Smooth muscle cell (in vitro differentiated cells): ENCODE data around the gene AICDA. TPM values are rescaled to one million over a fixed set of nuclear protein-coding genes. Genes with fewer than 3 reads are reported as not detected.

Experiments used
- DNase-seq: peaks from one replicate; lab custom pipeline; 2025; ENCODE audit not compliant: unreplicated experiment; lab: John Stamatoyannopoulos, UW
- H2AFZ ChIP-seq: fragments of 200-600 bp; sonication (generic); 2 replicates; pipeline ENCODE4 v1.6.0; 2016; ENCODE audit warnings: antibody characterized with exemption, low read depth, mild to moderate bottlenecking
- H3F3A ChIP-seq: fragments of 200-600 bp; sonication (generic); 2 replicates; pipeline ENCODE4 v1.6.0; 2017; ENCODE audit warnings: antibody characterized with exemption, low read depth
- H3K27ac ChIP-seq: fragments of 200-600 bp; sonication (generic); 2 replicates; pipeline ENCODE4 v1.5.1; 2016; ENCODE audit warnings: low read depth, mild to moderate bottlenecking
- H3K27me3 ChIP-seq: fragments of 200-600 bp; sonication (generic); 2 replicates; pipeline ENCODE4 v1.6.1; 2016; ENCODE audit warnings: low read depth, mild to moderate bottlenecking
- H3K36me3 ChIP-seq: fragments of 200-600 bp; sonication (generic); 2 replicates; pipeline ENCODE4 v1.5.1; 2016; ENCODE audit warnings: low read depth
- H3K4me1 ChIP-seq: fragments of 200-600 bp; sonication (generic); 2 replicates; pipeline ENCODE4 v1.5.1; 2016; ENCODE audit warnings: low read depth
- H3K4me2 ChIP-seq: fragments of 200-600 bp; sonication (generic); 2 replicates; pipeline ENCODE4 v1.6.0; 2016; ENCODE audit warnings: mild to moderate bottlenecking
- H3K4me3 ChIP-seq: fragments of 200-600 bp; sonication (generic); 2 replicates; pipeline ENCODE4 v1.5.1; 2016; ENCODE audit warnings: mild to moderate bottlenecking
- H3K79me2 ChIP-seq: fragments of 200-600 bp; sonication (generic); 2 replicates; pipeline ENCODE4 v1.6.0; 2016; ENCODE audit warnings: low read depth, mild to moderate bottlenecking
- H3K9ac ChIP-seq: fragments of 200-600 bp; sonication (generic); 2 replicates; pipeline ENCODE4 v1.6.0; 2016; ENCODE audit warnings: low read depth
- H3K9me3 ChIP-seq: fragments of 200-600 bp; sonication (generic); replicated peaks from 2 replicates; pipeline ENCODE4 v1.5.1; 2016; ENCODE audit warnings: low read depth
- H4K20me1 ChIP-seq: fragments of 200-600 bp; sonication (generic); 2 replicates; pipeline ENCODE4 v1.6.0; 2016; ENCODE audit warnings: low read depth
- CTCF ChIP-seq: fragments of 200-600 bp; sonication (generic); IDR thresholded peaks from 2 replicates; pipeline ENCODE4 v1.5.1; 2017; ENCODE audit warnings: borderline replicate concordance, mild to moderate bottlenecking, antibody characterized with exemption; ENCODE audit not compliant: insufficient read depth, poor library complexity, severe bottlenecking
- WGBS: methylation state at CpG from one replicate; pipeline ENCODE4 v1.1.7; 2016; ENCODE audit warnings: low lambda C conversion rate; 5-methylcytosine and 5-hydroxymethylcytosine counted together
- polyA plus RNA-seq: library from polyadenylated mRNA; unstranded; fragments of >200 nt; fragmentation: Nextera tagmentation; extraction: Ambion mirVana; gene quantifications from 2 replicates; pipeline ENCODE4 v1.2.1, GENCODE V29; 2016
- total RNA-seq: library from RNA; depleted of rRNA; stranded (reverse); fragments of >200 nt; gene quantifications from 2 replicates; pipeline ENCODE4 v1.2.3, GENCODE V29; 2014

The AICDA gene
- total and polyA plus RNA-seq, 2 experiments from 2014 or later = not detected

GRCh38 chr12:8564656-8565055 lies 48.0 kb downstream of the AICDA start:
- H3K4me3 ChIP-seq = no peak overlapping the region
- no peak for TF ChIP-seq CTCF
- no peaks in the 10 kb centered on the region for H3K27me3 ChIP-seq
- H3K9ac ChIP-seq = no peak overlapping the region
- H4K20me1 ChIP-seq = no peaks in the 10 kb centered on the region
- no peak overlapping the region for H2AFZ ChIP-seq
- H3K79me2 ChIP-seq = no peaks in the 10 kb centered on the region
- 67% methylated on average over 18 of the region's 22 CpGs for WGBS
- H3K27ac ChIP-seq = no peak overlapping the region
- H3K9me3 ChIP-seq = no peaks in the 10 kb centered on the region
- DNase-seq = no peak
- H3K36me3 ChIP-seq = no peaks in the 10 kb centered on the region
- H3K4me2 ChIP-seq = no peak overlapping the region
- no peaks in the 10 kb centered on the region for H3F3A ChIP-seq
- H3K4me1 ChIP-seq = no peaks in the 10 kb centered on the region

- Histone ChIP-seq H3K4me2 (no peak overlapping the region), H3K9ac (no peak overlapping the region), H3K4me3 (no peak overlapping the region), H3K27me3 (no peaks in the 10 kb centered on the region), H3K27ac (no peak overlapping the region), H3F3A (no peaks in the 10 kb centered on the region), H3K79me2 (no peaks in the 10 kb centered on the region), H2AFZ (no peak overlapping the region), H3K4me1 (no peaks in the 10 kb centered on the region), H3K9me3 (no peaks in the 10 kb centered on the region), H4K20me1 (no peaks in the 10 kb centered on the region), H3K36me3 (no peaks in the 10 kb centered on the region)
- no peak for DNase-seq
- 53% methylated on average over 3 of the region's 3 CpGs for WGBS
- no peak for TF ChIP-seq CTCF
Measured at GRCh38 chr12:8563356-8563755, 49.3 kb downstream of the AICDA start.

- Histone ChIP-seq H3K4me3 (no peak overlapping the region), H4K20me1 (no peaks in the 10 kb centered on the region), H3K27me3 (no peaks in the 10 kb centered on the region), H3F3A (no peaks in the 10 kb centered on the region), H2AFZ (no peak overlapping the region), H3K4me1 (no peaks in the 10 kb centered on the region), H3K36me3 (no peaks in the 10 kb centered on the region), H3K9me3 (no peaks in the 10 kb centered on the region), H3K9ac (no peak overlapping the region), H3K79me2 (no peaks in the 10 kb centered on the region), H3K27ac (no peak overlapping the region), H3K4me2 (no peak overlapping the region)
- WGBS = 93% methylated on average over 6 of the region's 6 CpGs
- TF ChIP-seq CTCF = no peak
- no peak for DNase-seq
Measured at GRCh38 chr12:8562310-8562709, 50.3 kb downstream of the AICDA start.

GRCh38 chr12:8561011-8561410 lies 51.6 kb downstream of the AICDA start:
- H3K4me2 ChIP-seq = no peak overlapping the region
- H3K4me3 ChIP-seq = no peak overlapping the region
- DNase-seq = no peak
- H3F3A ChIP-seq = no peaks in the 10 kb centered on the region
- H3K27ac ChIP-seq = no peak overlapping the region
- WGBS = 87% methylated on average over 4 of the region's 4 CpGs
- no peaks in the 10 kb centered on the region for H4K20me1 ChIP-seq
- H3K79me2 ChIP-seq = no peaks in the 10 kb centered on the region
- H3K27me3 ChIP-seq = no peaks in the 10 kb centered on the region
- no peaks in the 10 kb centered on the region for H3K36me3 ChIP-seq
- TF ChIP-seq CTCF = no peak
- no peaks in the 10 kb centered on the region for H3K9me3 ChIP-seq
- H2AFZ ChIP-seq = no peak overlapping the region
- H3K9ac ChIP-seq = no peak overlapping the region
- H3K4me1 ChIP-seq = no peaks in the 10 kb centered on the region
